Hepatocyte (in vitro differentiated cells): ENCODE results near the gene ANAPC15. TPM values are rescaled to one million over a fixed set of nuclear protein-coding genes. Genes with fewer than 3 reads are reported as not detected.
A peak's percentile ranks its signal among the peaks of the same experiment; 100 is the strongest.

Source experiments
- DNase-seq: peaks from one replicate; pipeline ENCODE4 v3.0.0-alpha.2; 2016; ENCODE audit warnings: low spot score
- H2AFZ ChIP-seq: fragments of 200-600 bp; sonication (generic); 2 replicates; pipeline ENCODE4 v1.6.0; 2016; ENCODE audit warnings: antibody characterized with exemption, mild to moderate bottlenecking
- H3K27ac ChIP-seq: fragments of 200-600 bp; sonication (generic); 2 replicates; pipeline ENCODE4 v1.5.1; 2016; ENCODE audit warnings: mild to moderate bottlenecking
- H3K27me3 ChIP-seq: fragments of 200-600 bp; sonication (generic); 2 replicates; pipeline ENCODE4 v1.6.1; 2016
- H3K36me3 ChIP-seq: fragments of 200-600 bp; sonication (generic); replicated peaks from 2 replicates; pipeline ENCODE4 v1.5.1; 2016; ENCODE audit warnings: low read depth; ENCODE audit not compliant: insufficient read depth
- H3K4me1 ChIP-seq: fragments of 200-600 bp; sonication (generic); 2 replicates; pipeline ENCODE4 v1.5.1; 2016; ENCODE audit warnings: mild to moderate bottlenecking, moderate library complexity; ENCODE audit not compliant: insufficient read depth
- H3K4me2 ChIP-seq: fragments of 200-600 bp; sonication (generic); 2 replicates; pipeline ENCODE4 v1.6.0; 2016
- H3K4me3 ChIP-seq: fragments of 200-600 bp; sonication (generic); 2 replicates; pipeline ENCODE4 v1.5.1; 2016; ENCODE audit warnings: mild to moderate bottlenecking
- H3K79me2 ChIP-seq: fragments of 200-600 bp; sonication (generic); 2 replicates; pipeline ENCODE4 v1.6.0; 2017; ENCODE audit warnings: mild to moderate bottlenecking
- H3K9me2 ChIP-seq: fragments of 200-600 bp; sonication (generic); replicated peaks from 2 replicates; pipeline ENCODE4 v1.6.0; 2017; ENCODE audit warnings: mild to moderate bottlenecking; ENCODE audit not compliant: insufficient read depth
- H3K9me3 ChIP-seq: fragments of 200-600 bp; sonication (generic); 2 replicates; pipeline ENCODE4 v1.5.1; 2016; ENCODE audit warnings: low read depth, mild to moderate bottlenecking
- H4K20me1 ChIP-seq: fragments of 200-600 bp; sonication (generic); 2 replicates; pipeline ENCODE4 v1.6.0; 2016; ENCODE audit warnings: mild to moderate bottlenecking; ENCODE audit not compliant: insufficient read depth, poor library complexity, severe bottlenecking
- EZH2 ChIP-seq: fragments of 200-600 bp; sonication (generic); IDR thresholded peaks from 2 replicates; pipeline ENCODE4 v1.6.1; 2016; ENCODE audit warnings: antibody characterized with exemption, mild to moderate bottlenecking, borderline replicate concordance
- EZH2phosphoT487 ChIP-seq: fragments of 200-600 bp; sonication (generic); IDR thresholded peaks from one replicate; pipeline ENCODE4 v1.6.1; 2018; ENCODE audit warnings: antibody characterized with exemption, mild to moderate bottlenecking, low read depth, moderate library complexity; ENCODE audit not compliant: unreplicated experiment, severe bottlenecking
- WGBS: methylation state at CpG from one replicate; pipeline ENCODE4 v1.1.6; 2016; ENCODE audit warnings: low lambda C conversion rate; ENCODE audit errors: missing lambda C conversion rate; 5-methylcytosine and 5-hydroxymethylcytosine counted together
- polyA plus RNA-seq: library from polyadenylated mRNA; unstranded; fragments of >200 nt; fragmentation: Nextera tagmentation; extraction: Ambion mirVana; gene quantifications from 2 replicates; pipeline ENCODE4 v1.2.1, GENCODE V29; 2016
- total RNA-seq: library from RNA; depleted of rRNA; stranded (reverse); fragments of >200 nt; gene quantifications from 2 replicates; pipeline ENCODE4 v1.2.3, GENCODE V29; 2014
- TF ChIP-seq, protein P1 (sequence below): fragments of 200-600 bp; sonication (generic); IDR thresholded peaks from 2 replicates; pipeline ENCODE4 v1.5.1; 2016; ENCODE audit warnings: antibody characterized with exemption, mild to moderate bottlenecking; ENCODE audit not compliant: poor library complexity

Gene ANAPC15
- total and polyA plus RNA-seq, 2 experiments from 2014 or later = 17.6 to 42.5 TPM

DNA sequence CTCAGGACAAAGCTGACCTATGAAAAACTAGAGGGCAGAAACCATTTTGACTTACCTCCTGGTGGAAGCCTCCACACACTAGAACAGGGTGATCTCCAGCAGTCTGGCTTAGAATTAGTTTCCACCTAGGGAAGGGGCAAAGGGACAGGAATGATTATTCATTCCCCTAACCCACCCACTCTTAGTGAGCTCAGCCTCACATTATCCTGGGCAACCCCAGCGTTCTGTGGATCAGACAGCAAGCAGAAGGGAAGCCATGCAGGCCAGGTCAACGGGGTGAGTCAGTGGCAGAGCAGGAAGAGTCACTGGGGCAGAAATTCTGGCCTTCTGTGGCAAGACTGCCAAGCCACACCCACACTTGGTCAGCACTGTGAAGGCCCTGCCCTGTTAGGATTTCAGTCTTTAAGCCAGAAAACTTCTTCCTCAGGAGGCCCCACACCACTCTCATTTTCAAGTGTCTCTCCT lies 42.7 kb downstream of the ANAPC15 start:
- peaks cover 91% of the 10 kb centered on the region for H3K79me2 ChIP-seq
- DNase-seq = peak; percentile 81
- peak overlapping the region; percentile 59 for H3K4me2 ChIP-seq

DNA sequence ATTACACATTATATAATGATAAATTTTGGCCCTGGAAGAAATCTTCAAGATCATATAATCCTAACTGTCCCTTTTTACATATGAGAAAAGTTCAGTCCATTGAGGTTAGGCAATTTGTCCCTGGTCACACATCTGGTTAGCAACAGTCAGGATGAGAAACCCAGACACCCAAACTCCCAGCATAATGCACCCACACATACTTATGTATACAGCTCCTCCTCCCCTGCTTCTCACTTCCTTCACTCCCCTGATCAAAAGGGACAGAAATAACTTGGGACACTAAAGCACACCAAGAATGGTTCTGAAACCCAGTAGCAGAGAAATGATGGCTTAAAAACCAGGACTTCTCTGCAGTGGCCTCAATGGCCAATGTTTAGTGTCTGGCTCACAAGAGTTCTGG lies 43.3 kb downstream of the ANAPC15 start:
- Histone ChIP-seq H3K9me3 (no peaks in the 10 kb centered on the region), H4K20me1 (no peaks in the 10 kb centered on the region), H3K9me2 (no peaks in the 10 kb centered on the region), H3K27ac (peak overlapping the region; percentile 95), H3K4me3 (no peak overlapping the region), H3K79me2 (peaks cover 91% of the 10 kb centered on the region), H2AFZ (no peak overlapping the region), H3K4me2 (peak overlapping the region; percentile 4), H3K4me1 (peaks cover 17% of the 10 kb centered on the region), H3K27me3 (no peaks in the 10 kb centered on the region), H3K36me3 (no peaks in the 10 kb centered on the region)
- no peak for DNase-seq
- no peak for TF ChIP-seq EZH2

More for the DNA sequence above, 42.7 kb downstream of the ANAPC15 start:
- H2AFZ ChIP-seq = no peak overlapping the region
- no peaks in the 10 kb centered on the region for H4K20me1 ChIP-seq
- H3K27me3 ChIP-seq = no peaks in the 10 kb centered on the region
- peak overlapping the region; percentile 95 for H3K27ac ChIP-seq
- WGBS = 31% methylated on average over 2 of the region's 2 CpGs
- no peak overlapping the region for H3K4me3 ChIP-seq
- no peaks in the 10 kb centered on the region for H3K9me2 ChIP-seq
- H3K9me3 ChIP-seq = no peaks in the 10 kb centered on the region
- peaks cover 17% of the 10 kb centered on the region for H3K4me1 ChIP-seq
- no peak for TF ChIP-seq EZH2
- TF ChIP-seq, protein P1, sequence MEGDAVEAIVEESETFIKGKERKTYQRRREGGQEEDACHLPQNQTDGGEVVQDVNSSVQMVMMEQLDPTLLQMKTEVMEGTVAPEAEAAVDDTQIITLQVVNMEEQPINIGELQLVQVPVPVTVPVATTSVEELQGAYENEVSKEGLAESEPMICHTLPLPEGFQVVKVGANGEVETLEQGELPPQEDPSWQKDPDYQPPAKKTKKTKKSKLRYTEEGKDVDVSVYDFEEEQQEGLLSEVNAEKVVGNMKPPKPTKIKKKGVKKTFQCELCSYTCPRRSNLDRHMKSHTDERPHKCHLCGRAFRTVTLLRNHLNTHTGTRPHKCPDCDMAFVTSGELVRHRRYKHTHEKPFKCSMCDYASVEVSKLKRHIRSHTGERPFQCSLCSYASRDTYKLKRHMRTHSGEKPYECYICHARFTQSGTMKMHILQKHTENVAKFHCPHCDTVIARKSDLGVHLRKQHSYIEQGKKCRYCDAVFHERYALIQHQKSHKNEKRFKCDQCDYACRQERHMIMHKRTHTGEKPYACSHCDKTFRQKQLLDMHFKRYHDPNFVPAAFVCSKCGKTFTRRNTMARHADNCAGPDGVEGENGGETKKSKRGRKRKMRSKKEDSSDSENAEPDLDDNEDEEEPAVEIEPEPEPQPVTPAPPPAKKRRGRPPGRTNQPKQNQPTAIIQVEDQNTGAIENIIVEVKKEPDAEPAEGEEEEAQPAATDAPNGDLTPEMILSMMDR = no peak
- no peak for TF ChIP-seq EZH2phosphoT487
- no peaks in the 10 kb centered on the region for H3K36me3 ChIP-seq

DNA sequence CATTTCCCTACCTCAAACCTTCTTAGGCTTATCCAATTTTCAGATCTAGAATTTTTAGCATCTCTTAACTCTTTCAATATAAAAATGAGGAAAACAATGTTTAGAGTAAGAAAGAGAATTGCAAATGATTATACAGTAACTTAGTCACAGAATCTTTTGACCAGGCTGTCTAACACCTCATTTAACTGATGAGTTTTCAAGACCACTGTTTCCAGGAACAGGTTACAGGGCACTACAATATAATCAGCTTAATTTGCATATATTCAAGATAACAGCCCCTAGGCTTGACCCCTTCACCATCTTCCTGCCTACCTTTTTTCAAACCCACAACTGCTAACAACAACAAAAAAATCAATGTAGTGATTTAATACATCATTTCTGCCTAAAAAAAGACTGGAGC lies 44.8 kb downstream of the ANAPC15 start:
- H3K79me2 ChIP-seq = peaks cover 84% of the 10 kb centered on the region
- no peak overlapping the region for H3K27ac ChIP-seq
- peaks cover 17% of the 10 kb centered on the region for H3K4me1 ChIP-seq
- H3K4me2 ChIP-seq = no peak overlapping the region
- TF ChIP-seq, protein P1 = no peak
- TF ChIP-seq EZH2 (no peak), EZH2phosphoT487 (no peak)
- H3K9me3 ChIP-seq = no peaks in the 10 kb centered on the region
- no peak overlapping the region for H2AFZ ChIP-seq
- DNase-seq = no peak
- no peaks in the 10 kb centered on the region for H3K27me3 ChIP-seq
- no peaks in the 10 kb centered on the region for H3K9me2 ChIP-seq
- H3K4me3 ChIP-seq = no peak overlapping the region
- H4K20me1 ChIP-seq = no peaks in the 10 kb centered on the region
- H3K36me3 ChIP-seq = no peaks in the 10 kb centered on the region

DNA sequence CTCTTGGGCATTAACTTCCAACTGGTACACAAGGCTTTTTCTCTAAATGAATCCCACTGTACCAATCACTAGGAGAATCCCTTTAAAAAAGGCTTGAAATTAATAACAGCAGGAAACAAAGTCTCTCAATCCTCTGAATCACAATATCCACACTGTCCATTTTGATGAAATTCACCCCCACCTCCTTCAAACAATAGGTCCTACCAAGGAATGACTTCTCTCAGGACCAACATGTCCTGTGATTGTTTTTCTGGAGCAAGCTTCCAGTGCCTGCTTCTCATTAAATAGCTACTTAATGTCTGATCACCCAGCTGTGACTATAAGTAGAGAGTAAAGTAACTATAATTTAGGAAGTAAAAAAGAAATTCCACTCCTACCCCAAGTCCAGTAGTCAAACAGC lies 45.2 kb downstream of the ANAPC15 start:
- Histone ChIP-seq H3K4me3 (no peak overlapping the region), H3K36me3 (no peaks in the 10 kb centered on the region), H3K4me2 (no peak overlapping the region), H3K9me2 (no peaks in the 10 kb centered on the region), H3K27me3 (no peaks in the 10 kb centered on the region), H3K79me2 (peaks cover 80% of the 10 kb centered on the region), H2AFZ (no peak overlapping the region), H3K4me1 (peaks cover 17% of the 10 kb centered on the region), H3K27ac (no peak overlapping the region), H4K20me1 (no peaks in the 10 kb centered on the region), H3K9me3 (no peaks in the 10 kb centered on the region)
- no peak for DNase-seq
- TF ChIP-seq EZH2phosphoT487 (no peak), EZH2 (no peak)
- TF ChIP-seq, protein P1 = no peak
